GM19193 (cell line): ENCODE results near the gene TUSC1.

ENCODE experiments used
- POLR2A ChIP-seq: IDR thresholded peaks from 4 replicates; pipeline ENCODE4 v1.6.1; 2011; ENCODE audit not compliant: insufficient read depth, insufficient read length; ENCODE audit errors: extremely low read depth

TUSC1 gene

DNA sequence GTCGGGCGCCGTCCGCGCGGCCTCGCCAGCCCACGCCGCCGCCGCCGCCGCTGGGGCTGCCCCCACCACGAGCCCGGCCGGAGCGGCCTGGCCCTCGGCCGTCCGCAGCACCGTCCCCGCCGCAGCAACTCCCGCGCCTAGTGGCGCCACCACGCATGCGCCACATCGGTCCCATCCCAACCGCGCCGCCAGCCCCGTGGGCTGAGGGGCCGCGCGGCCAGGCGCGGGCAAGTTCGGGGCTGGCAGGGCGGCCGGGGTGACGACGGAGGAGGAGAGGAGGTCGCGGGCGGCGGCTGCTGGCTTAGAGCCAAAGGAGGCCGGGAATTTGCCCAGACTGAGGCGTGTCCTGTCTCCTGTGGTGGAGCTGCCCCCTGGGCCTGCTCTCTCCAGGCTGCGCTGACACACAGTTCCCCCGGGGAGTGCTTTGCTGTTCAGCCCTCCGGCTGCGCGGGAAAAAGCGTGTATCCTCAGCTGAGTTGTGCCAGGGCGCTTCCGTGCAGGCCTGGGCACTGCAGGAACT lies at the start of gene TUSC1:
TSS of gene TUSC1 (minus strand) at position 298 of the 520 bp plus-strand sequence. CDS start at position 166, 132 bp downstream.
- no peak for TF ChIP-seq POLR2A

DNA sequence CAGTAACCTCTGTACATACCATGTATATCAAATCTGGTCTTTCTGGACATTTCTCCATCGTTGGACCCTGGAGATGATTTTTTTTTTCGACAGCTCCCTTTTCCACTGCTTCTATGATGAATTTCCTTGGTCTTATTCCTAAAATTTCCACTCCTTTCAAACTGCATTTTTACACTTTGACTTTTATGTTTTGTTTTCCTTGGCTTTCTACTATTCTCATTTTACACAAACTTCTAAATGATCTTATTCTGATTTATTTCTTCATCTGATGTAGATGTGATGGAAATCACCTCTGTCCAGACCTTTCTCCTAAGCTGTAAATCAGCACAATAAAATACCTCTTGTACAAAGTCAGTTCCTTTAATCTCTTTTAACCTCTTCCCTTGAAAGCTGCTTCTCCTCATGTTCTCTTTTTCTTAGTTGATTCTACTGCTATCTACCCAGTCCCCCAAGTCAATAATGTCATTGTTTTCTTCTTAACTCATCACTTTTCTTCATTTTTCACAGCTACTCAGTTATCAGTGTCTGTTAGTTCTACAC lies 48.7 kb upstream of the TUSC1 start:
- TF ChIP-seq POLR2A, result no peak

DNA sequence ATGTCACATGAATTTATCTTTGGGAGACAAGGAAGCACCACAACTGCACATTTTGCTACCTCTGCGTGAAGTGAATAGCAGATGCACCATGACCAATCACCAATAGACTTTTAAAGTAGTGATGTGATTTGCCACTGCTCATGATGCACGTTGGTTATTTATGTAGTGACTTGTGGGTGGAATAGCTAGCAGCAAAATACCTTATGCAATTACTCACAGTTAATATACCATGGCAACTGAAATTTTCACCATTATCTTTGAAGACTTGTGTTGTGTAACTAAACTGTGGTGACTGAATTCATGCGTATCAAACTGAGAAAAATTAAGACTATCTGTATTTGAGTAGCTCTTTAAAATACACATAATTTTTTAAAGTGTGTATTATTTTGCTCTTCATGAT lies 46.2 kb upstream of the TUSC1 start:
- no peak for TF ChIP-seq POLR2A

DNA sequence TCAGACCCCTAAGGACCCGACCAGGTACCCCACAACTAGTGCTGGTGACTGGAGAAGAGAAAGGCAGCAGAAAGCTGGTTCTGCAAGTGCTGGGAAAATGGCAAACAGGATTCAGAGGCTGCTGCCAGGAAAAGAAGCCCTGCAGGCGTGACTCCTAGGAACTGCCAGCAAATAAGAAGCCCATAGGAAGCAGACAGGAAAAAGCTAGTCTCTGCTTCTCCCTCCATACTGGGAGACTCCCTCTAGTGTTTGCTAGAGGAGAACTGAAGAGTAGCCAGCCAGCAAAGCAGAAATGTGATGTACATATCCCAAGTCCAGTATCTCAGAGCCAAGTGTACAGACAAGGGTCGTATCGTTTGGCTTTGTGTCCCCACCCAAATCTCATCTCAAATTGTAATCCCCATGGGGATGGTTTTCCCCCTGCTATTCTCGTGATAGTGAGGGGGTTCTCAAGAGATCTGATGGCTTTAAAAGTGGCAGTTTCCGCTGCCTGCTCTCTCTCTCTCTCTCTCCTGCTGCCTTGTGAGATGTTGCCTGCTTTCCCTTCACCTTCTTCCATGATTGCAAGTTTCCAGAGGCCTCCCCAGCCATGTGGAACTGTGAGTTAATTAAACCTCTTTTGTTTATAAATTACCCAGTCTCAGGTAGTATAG lies 38.1 kb upstream of the TUSC1 start:
- no peak for TF ChIP-seq POLR2A

DNA sequence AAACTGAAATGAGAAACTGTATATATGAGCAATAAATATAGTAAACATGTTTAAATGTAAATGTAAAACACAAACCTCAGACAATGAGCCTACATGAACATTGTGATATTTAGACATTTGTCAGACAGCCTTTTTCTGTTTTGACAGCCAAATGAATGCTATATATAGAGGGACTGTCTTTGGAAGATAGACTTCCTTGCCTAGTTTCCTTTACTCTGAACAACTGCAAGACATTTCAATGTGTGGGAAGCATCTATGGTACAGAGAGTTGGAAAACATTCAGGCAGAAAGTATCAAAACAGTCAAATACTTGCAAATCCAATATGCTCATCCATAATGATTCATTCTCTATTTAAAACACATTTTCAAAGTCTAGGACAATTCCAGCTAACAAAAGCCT lies 31.7 kb upstream of the TUSC1 start:
- TF ChIP-seq POLR2A, result no peak

DNA sequence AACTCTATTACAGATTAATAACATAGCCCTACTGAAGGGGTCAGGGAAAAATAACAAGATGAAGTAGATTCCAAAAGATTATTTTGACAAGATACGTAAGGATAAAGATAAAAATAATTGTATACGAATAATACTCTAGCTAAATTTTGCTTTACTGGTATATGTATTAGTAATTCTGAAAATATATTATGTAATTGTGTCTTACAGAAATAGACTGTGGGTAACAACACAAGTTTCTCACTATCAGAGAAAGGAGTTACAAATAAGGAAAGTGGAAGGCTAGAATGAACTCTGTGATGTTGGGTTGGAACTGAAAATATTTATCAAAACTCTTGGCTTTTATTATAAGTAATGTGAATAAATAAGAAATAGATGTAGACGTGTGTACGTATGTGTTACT lies 26.6 kb upstream of the TUSC1 start:
- no peak for TF ChIP-seq POLR2A

DNA sequence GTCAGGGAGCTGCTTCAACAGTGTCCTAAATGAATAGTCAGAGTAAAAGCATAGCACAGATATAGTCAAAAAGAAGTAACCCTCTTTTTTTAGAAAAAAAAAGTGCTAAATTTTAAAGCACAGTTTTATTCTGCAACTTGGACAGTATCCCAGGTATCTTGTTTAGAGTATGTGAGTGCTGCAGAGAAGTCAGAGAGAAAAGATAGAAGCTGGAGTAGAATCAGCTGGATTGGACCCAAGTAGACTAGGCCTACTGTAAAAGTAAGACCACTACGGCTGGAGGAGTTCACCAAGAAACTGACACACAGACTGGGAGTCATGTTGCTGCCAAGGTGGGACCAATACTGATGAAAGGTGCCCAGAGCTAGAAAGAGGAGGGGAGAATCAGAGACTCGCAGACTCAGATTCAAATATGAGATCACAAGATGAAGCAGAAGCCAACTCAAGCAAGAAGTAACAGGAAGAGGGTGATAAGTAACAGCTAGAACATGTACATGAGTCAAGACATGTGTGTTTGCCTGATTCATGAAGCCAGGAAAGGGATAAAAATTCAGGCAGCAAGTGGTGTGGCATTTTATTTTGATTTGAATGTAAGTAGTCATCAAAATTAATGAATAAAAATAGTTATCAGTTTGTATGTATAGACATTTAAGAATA lies 25.6 kb upstream of the TUSC1 start:
- no peak for TF ChIP-seq POLR2A

DNA sequence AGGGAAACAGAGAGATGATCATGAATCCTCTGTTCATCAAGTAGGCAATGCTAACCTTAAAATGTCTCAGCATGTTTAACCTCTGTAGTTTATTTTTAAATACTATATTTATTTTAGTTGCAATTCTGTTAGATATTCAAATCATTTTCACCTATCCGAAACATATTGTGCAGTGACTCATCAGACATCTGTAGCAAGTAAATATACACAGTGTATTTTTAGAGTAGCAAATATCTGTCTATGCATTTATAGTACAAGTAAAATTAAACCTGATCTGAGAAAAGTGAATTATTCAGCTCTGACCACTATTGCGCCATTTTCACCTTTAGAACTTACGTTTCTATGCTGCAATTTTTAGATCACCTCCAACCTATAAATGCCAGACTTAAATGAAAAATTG lies 24.3 kb upstream of the TUSC1 start:
- no peak for TF ChIP-seq POLR2A

DNA sequence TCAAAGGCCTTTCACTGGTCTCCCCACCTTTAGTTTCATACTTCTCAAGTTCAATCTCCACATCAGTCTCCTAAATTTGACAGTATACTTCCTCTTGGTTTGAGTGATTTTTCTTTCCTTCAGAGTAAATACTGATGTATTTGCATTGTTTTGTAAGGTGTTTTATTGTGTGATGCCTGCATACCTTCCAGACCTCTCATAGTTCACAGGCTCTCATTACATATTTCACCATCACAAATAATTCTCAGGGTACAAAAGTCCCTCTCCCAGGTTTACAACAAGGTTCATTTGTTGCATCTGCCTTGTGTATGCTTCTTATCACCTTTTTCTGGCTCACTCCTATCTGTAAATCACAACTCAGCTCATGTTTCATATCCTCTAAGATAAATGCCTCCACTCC lies 22.2 kb upstream of the TUSC1 start:
- no peak for TF ChIP-seq POLR2A

DNA sequence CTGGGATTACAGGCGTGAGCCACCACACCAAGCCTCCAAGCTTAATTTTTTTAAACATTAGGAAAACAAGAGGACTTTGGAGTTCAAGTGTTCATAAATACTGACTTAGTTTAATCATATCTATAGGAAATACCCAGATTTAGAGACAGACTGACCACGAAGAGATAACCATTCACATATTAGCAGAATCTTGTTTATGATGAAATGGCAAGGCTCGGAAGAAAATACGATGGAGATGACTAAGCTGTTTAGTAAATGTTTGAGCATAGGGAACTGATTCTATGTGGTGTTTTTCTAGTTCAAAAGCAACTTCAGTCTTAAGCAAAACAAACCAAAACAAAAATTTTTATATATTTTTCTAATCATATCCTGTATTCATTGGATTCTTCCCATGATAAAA lies 13.5 kb upstream of the TUSC1 start:
- TF ChIP-seq POLR2A, result no peak

DNA sequence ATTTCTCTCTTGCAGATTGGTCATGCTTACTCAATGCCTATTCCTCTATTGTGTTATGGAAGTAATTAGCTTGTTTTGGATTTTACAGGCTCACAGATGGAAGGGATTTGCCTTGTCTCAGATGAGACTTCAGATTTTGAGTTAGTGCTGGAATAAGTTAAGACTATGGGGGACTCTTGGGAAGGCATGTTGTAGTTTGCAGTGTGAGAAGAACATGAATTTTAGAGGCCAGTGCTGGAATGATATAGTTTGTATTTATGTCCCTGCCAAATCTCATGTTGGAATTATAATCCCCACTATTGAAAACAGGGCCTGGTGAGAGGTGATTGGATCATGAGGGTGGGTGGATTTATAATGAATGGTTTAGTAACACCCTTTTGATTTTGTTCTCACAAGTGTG lies 6.1 kb upstream of the TUSC1 start:
- TF ChIP-seq POLR2A, result no peak

DNA sequence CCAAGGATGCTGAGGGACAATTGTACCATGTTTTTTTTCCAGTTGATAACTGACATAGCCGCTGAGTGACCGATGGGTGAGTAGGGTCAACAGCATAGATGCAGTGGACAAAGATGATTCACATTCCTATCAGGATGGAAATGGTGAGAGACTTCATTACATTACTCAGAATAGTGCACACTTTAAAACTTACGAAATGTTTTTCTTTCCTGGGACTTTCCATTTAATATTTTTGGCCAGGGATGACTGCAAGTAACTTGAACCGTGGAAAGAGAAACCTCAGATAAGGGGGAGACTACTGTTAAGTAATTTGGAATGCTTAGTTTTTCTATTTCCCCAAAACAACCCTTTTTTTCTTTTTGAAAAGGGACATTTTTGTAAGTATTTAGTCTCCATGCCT lies 3.0 kb upstream of the TUSC1 start:
- no peak for TF ChIP-seq POLR2A

DNA sequence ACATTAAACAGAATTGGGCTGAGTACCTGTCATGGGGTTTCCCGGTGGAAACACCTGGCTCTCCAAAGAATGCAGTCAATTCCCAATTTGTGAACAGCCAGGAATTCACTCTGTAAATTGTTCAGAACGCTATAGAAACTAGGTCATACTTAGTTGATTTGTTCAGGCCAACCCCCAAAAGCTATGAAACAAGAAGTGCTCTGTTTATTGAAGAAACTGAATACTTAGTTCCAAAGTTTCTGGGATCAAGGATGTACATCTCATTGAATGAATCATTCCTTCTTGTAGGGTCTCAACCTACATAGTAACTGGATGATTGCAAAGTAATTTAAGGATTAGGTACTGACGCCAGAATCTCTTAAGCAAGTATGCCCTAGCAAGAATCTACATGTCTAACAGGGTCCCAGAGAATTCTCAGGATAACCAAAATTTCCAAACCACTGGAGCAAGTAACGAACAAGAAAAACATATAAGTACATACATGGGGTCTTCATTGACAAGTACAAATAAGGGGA lies 659 bp upstream of the TUSC1 start:
- no peak for TF ChIP-seq POLR2A

DNA sequence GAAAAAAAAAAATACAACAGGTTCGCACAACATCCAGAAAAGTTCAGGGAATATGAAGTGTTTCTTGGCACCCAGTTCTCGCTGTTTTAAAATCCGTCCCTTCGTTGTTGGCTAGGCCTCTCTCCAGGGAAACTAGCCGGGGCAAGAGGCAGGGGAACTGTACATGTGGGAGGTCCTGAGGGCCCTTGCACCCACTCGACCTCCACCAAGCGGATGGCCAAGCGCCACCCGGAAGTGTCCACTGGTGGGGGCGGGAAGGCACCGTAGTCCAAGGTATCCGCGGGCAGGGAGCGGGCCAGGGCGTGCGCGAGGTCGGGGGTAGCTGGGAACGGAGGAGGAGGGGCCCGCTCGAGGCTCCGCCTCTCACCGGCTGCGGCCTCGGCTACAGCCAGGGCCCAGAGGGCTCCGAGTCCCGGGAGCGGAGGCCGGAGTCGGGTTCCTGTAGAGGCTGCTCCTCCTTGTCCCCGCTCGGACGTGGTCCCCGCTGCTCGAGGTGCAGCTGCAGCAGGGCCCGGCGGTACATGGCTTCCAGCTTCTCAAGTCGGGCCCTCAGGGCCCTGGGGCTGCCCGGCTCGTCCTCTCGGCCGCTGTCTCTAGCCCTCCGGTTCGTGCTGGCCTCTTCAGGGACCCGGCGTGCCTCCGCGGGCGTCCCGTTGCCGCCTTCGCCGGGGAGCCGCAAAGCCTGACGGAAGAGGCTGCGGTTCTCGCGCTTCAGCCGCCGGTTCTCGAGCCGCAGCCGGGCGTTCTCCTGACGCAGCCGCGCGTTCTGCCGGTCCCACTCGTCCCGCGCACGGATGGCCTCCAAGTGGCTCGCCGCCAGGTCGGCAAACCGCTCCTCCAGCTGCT lies 720 bp downstream of the TUSC1 start:
- no peak for TF ChIP-seq POLR2A

DNA sequence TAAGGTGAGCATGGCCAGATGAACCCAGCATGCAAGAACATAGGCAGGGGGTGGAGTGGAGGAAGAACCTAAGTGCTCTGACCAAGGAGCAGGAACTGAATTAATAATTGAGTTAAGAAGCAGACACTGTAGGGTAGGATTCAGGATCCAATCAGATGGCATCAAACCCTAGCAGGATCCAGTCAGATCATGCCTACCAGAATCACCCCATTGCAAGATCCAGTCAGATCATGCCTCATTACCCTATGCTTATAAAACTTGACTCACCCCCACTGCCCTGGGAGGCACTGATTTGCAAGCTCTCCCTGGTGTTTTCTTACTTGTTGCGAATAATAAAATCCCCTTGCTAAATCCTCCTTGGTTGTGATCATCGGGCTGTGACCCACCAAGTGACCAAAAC lies 19.7 kb downstream of the TUSC1 start:
- no peak for TF ChIP-seq POLR2A
